MV-4-11 (cell line): ENCODE measurements around the gene PFDN6.

ENCODE experiments used
- DNase-seq: peaks from one replicate; lab custom pipeline; 2025; lab: John Stamatoyannopoulos, UW

PFDN6 gene

DNA sequence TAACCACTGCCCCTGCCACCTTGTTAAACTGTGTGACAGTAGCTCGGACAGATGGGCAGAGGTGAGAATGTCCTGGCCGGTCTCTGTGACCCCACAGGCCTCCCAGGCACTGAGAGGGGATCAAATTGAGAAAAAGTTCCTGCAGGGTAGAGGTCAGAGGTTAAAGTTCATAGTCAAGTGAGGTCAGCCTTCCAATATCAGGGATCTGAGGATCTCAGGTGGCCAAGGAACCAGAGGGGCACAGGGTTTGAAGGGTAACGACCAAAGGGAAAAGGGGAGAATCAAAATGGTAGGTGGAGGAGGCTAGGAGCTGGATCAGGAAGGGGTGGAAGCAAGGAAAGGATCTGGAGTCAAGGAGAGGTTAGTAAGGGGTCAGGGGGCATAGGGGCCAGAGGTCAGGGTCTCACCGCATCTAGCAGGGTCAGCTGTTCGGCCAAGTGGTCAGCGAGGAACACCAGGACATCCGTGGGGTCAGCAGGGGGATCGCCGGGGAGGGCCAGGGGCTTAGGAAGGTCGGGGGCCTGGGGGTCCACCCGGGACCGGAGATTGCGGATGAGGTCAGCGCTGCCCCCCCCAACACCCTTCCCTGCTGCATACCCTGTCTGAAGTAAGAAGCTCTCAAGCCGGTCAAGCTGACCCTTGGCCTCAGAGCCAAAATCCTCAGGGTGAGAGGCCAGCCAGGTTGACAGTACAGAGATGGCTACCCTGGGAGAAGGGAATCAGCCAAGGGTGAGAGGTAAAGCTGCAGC, 6.4 kb downstream of the PFDN6 start:
- DNase-seq, result no peak

DNA sequence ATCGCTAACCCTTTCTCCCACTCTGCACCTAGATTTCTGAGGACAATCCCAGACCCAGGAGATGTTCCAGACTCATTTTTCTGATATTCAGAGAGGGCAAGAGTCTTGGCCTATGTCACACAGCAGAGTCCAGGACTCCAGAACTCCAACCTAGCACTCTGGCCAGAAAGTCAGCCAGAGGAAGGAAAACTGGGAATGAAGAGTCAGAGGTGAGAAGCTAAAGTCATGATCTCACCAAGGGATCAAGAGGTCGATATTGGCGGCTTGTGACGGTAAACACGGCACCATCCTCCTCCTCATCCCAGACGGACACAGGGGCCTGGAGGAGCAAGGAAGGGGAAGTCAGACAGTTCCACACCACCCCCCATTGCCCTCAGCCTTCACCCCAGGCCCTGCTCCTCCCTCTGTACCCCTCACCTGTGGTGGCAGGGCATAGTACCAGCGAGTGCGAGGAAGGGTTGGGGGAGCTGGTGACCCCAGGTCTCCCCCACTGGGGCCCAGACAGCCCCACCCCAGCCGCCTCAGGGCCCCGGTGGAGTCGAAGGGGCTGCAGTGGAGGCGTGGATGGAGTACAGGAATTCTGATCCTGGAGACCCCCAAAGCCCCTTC, 7.5 kb downstream of the PFDN6 start:
- no peak for DNase-seq

- peak; percentile 22 for DNase-seq
Observed at GRCh38 chr6:33297406-33297955, 8.1 kb downstream of the PFDN6 start.

- DNase-seq, result peak; percentile 65
Observed at GRCh38 chr6:33297956-33298772, 8.8 kb downstream of the PFDN6 start.

GRCh38 chr6:33298773-33299236, 9.4 kb downstream of the PFDN6 start, which contains the start of gene RGL2:
Gene RGL2, minus strand, starts transcription at chr6:33298942. Its CDS starts 332 bp downstream, at chr6:33298610.
- peak; percentile 63 for DNase-seq

GRCh38 chr6:33299237-33299944, 10.0 kb downstream of the PFDN6 start:
- DNase-seq, result peak; percentile 89

DNA sequence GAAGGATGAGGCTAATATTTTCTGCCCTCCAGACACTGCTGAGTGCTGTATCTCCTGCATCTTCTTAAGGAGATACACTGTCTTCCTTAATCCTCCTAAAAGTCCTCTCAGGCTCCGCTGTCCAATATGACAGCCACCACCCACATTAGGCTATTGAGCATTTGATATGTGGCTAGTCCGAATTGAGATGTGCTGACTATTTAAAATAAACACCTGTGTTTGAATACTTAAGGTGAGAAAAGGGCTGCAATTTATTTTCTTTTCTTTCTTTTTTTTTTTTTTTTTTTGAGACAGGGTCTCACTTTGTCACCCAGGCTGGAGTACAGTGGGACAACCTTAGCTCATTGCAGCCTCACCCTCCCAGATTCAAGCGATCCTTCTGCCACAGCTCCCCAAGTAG, 12.5 kb downstream of the PFDN6 start:
- DNase-seq, result no peak

GRCh38 chr6:33304216-33304615, 14.8 kb downstream of the PFDN6 start:
- no peak for DNase-seq

- DNase-seq, result no peak
Observed at GRCh38 chr6:33305052-33305451, 15.7 kb downstream of the PFDN6 start.

DNA sequence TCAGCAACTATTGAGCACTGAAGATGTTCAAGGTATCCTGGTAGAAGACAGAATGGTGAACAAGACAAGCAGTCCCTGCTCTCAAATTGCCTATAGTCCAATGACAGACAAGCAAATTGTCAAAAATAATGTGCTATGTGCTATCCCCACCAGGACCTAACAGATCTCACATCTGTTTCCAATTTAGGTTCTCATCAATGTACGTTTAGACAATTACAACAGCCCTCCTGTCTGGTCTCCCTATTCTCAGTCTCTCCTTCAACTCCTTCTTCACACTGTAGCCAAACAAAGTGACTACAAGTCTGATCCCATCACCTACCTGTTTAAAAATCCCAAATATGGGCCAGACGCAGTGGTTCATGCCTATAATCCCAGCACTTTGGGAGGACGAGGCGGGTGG, 17.0 kb downstream of the PFDN6 start:
- no peak for DNase-seq

DNA sequence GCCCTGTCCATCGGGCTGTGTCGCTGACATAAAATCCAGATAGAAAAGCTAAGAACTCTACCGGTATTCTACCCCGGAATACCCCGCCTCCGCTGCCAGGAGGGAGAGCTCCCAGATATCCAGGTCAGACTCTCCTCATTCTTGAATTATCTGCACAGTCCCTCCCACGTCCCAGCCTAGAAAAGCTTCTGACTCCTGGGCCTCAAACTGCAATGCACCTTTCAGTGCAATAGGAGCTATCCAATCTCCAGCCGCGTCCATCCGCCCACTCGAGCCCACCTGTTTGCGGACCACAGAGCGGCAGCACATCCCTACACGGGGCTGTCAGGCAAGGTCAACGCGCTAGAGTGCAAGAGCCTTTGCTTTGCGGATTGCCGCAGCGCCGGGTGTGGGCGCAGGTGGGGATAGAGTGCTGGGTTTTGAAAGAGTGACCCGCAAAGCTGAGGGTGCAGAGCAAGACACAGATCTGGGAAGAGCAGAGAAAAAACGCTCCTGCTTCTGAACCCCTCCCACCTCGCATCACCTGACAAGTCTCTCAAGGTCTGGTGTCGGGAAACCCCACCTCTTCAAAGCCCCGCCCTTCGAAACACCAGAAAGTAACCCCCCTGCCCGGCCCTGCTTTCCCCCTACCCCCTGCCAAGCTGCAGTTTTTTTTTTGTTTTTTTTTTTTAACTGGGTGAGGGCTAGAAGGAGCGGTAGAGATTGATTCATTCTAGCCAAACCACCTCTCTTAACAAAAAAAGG, 23.1 kb downstream of the PFDN6 start:
- peak; percentile 46 for DNase-seq

GRCh38 chr6:33313105-33313708, 23.8 kb downstream of the PFDN6 start:
- DNase-seq, result peak; percentile 59

DNA sequence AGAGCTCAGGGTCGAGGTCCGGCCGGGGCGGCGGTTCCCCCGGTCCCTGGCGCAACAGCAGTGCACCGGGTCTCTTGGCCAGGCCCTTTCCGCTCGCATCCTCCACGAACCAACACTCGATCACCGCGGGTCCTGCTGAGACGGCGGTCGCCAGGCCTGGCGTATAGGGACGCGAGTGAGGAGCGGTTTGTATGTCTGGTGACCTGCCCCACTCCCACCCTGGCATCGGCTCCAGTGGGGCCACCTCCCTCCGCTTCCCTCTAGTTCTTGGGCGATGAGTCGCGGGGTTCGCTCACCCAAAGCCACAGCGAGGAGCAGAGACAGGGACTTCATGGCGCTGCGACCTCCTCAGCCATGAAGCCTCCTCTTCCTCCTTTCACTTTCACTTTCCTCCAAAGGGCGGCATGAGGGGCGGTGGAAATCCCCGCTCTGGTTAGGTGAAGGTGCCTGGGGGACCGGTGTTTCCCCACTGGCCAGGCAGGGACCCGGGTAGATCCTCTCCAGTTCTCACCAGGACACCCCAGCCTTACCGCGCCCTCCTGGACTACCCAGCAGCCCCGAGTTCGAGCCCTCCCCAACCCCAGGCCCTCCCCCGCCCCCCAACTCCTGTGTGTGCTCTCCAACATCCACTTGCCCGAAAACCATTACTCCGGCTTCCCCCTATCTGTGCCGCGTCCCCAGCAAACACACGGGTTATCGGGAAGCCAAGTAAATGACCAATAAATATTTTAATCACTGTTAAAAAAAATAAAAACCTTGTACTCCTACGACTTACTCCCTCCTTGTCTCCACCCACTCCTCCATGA, 24.5 kb downstream of the PFDN6 start, which contains the start of gene TAPBP:
TAPBP (minus strand) TSS at position 370 of the 806 bp plus-strand sequence; CDS start at position 333, 37 bp downstream.
- DNase-seq, result peak; percentile 51

DNA sequence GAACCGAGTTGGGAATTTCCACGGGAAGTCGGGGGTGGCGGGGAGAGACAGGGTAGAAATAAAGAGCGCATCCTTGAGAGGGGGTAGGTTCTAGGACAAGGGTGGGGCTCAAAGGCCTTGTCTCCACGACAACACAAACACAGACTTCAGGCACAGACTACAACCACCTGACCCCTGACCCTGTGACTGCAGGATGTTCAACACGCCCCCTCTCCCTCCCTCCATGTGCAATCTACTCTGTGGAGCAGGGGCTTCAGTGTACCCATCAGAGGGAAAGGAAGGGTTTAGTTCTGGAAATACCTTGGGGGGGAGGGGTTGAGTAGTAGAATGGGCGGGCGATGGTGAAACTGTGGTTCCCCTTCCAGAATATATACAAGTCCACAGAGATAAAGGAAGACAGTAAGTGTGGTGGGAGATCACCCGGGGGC, 25.1 kb downstream of the PFDN6 start:
- DNase-seq, result peak; percentile 52

- no peak for DNase-seq
Observed at GRCh38 chr6:33314943-33315792, 25.8 kb downstream of the PFDN6 start.

DNA sequence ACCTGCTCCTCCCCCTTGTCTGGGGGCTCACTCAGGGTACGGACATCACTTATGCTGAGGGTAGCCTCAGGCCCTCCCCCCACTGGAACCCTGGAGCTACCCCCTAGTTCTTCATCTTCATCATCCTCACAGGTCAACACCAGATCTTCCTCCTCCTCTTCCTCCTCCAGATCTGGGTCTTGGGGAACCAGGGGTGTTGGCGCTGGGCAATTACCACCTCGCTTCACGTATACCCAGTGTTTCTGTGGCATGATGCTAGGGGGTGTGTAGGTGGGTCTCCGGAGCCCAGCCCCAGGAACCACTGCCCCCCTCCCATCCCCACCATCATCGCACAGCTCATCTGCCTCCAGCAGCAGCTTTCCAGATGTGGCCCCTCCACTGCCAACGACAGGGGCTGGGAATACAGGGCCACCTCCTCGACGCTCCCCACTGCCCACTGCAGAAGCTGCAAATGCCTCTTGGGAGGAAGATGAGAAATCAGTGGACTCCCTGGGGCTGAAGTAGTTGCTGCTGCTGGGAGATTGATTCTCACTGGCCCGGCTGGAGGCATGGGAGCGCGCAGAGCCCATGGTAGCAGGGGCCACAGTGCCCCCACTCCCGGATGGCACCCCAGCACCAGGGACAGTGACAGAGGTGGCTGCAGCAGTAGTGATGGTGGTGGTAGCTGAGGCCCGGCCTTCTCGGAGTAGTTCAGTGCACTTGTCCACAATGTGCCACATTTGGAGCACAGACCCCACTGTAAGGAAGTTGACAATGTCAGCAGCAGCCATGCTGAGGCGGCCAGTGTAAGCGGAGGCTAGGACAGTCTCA, 26.6 kb downstream of the PFDN6 start:
- no peak for DNase-seq

DNA sequence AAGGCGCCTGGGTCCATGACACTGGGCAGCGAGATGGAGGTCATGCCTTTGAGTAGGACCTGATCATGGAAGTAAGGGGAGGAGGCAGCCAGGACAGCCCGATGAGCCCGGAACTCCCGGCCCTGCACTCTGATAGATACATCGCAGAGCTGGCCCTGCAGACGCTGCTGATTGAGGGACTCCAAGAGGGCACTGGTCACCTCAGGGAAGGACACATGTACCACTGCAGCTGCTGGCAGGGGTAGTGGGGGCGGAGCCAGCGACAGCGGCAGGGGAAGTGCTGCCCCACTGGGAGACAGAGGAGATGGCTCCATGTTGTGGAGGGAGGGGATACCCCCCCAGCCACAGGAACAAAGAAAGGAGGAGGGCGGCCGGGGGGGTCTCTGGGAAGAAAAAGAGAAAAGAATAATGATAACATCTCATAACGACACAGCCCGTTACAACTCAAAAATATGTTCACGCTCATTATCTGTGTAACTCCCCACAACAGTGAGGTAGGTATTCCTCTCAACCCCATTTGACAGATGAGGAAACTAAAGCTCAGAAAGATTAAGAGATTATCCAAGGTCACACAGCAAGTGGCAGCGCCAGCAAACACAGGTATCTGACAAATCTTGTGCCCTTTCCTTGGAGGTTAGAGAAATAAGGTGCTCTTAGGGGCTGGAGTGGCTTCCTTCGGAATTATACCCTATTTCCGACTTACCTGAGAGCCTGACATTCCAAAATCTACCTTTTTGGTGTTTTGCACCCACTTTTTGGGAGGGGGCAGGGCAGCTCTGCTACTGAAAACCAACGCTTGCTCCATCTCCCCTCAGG, 27.4 kb downstream of the PFDN6 start:
- DNase-seq, result no peak
